Measurements from ENCODE around the gene ZBED1. TPM values are rescaled to one million over a fixed set of nuclear protein-coding genes. Genes with fewer than 3 reads are reported as not detected.
"Not testable (repeated sequence)": the region's sequence is repeated elsewhere in the genome, so short reads cannot be mapped to it uniquely, and the experiment has no call there.

Gene ZBED1
- polyA plus RNA-seq, 1 donor from 2014 or later = 43.2 TPM

DNA sequence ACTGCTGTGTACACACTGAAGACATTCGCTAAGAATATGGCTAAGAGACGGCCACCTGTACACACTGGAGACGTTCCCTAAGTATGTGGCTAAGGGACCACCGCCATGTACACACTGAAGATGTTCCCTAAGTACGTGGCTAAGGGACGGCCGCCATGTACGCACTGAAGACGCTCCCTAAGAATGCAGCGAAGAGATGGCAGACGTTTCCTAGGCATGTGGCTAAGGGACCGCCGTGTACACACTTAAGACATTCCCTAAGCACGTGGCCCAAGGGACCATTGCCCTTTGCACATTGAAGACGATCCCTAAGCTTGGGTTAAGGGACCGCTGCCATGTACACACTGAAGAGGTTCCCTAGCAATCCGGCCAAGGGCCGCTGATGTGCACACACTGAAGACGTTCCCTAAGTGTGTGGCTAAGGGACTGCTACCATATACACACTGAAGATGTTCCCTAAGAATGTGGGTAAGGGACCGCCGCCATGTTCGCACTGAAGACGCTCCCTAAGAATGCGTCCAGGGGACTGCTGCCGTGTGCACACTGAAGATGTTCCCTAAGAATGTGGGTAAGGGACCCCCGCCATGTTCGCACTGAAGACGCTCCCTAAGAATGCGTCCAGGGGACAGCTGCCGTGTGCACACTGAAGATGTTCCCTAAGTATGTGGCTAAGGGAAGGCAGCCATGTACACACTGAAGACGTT, 36.7 kb downstream of the ZBED1 start:
- Histone ChIP-seq H4K20me1 (ENCODE audit: insufficient read depth) (no peaks in the 10 kb centered on the region), H3K9me3 (ENCODE audit: low read length) (no peaks in the 10 kb centered on the region), H3K4me2 (ENCODE audit: low read length) (no peak overlapping the region), H3K27me3 (ENCODE audit: insufficient read depth, low read depth, low read length) (no peaks in the 10 kb centered on the region), H3K9ac (ENCODE audit: low read length) (no peak overlapping the region), H3K4me3 (ENCODE audit: low read length) (no peak overlapping the region), H3K36me3 (ENCODE audit: insufficient read depth, low read length) (peaks cover 4% of the 10 kb centered on the region), H3K27ac (ENCODE audit: low read length) (no peak overlapping the region), H3K79me2 (replicated peaks; ENCODE audit: insufficient read depth, low read length) (no peaks in the 10 kb centered on the region), H3K9me2 (ENCODE audit: insufficient read depth, low read length) (no peaks in the 10 kb centered on the region), H3F3A (ENCODE audit: insufficient read depth, low read length, poor library complexity, severe bottlenecking) (no peaks in the 10 kb centered on the region), H2AFZ (ENCODE audit: low read depth, low read length) (no peak overlapping the region)
- TF ChIP-seq TAF1 (IDR thresholded peaks at IDR 0.05; ENCODE audit: low read depth) (no peak), EP300 (conservative IDR thresholded peaks at IDR 0.05; ENCODE audit: poor library complexity, severe bottlenecking) (no peak), MXI1 (conservative IDR thresholded peaks at IDR 0.05; ENCODE audit: poor library complexity, severe bottlenecking) (no peak), SMC3 (conservative IDR thresholded peaks at IDR 0.05; ENCODE audit: poor library complexity) (no peak)
- TF ChIP-seq, protein P1, sequence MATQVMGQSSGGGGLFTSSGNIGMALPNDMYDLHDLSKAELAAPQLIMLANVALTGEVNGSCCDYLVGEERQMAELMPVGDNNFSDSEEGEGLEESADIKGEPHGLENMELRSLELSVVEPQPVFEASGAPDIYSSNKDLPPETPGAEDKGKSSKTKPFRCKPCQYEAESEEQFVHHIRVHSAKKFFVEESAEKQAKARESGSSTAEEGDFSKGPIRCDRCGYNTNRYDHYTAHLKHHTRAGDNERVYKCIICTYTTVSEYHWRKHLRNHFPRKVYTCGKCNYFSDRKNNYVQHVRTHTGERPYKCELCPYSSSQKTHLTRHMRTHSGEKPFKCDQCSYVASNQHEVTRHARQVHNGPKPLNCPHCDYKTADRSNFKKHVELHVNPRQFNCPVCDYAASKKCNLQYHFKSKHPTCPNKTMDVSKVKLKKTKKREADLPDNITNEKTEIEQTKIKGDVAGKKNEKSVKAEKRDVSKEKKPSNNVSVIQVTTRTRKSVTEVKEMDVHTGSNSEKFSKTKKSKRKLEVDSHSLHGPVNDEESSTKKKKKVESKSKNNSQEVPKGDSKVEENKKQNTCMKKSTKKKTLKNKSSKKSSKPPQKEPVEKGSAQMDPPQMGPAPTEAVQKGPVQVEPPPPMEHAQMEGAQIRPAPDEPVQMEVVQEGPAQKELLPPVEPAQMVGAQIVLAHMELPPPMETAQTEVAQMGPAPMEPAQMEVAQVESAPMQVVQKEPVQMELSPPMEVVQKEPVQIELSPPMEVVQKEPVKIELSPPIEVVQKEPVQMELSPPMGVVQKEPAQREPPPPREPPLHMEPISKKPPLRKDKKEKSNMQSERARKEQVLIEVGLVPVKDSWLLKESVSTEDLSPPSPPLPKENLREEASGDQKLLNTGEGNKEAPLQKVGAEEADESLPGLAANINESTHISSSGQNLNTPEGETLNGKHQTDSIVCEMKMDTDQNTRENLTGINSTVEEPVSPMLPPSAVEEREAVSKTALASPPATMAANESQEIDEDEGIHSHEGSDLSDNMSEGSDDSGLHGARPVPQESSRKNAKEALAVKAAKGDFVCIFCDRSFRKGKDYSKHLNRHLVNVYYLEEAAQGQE (IDR thresholded peaks at IDR 0.05; ENCODE audit: borderline replicate concordance) = no peak

DNA sequence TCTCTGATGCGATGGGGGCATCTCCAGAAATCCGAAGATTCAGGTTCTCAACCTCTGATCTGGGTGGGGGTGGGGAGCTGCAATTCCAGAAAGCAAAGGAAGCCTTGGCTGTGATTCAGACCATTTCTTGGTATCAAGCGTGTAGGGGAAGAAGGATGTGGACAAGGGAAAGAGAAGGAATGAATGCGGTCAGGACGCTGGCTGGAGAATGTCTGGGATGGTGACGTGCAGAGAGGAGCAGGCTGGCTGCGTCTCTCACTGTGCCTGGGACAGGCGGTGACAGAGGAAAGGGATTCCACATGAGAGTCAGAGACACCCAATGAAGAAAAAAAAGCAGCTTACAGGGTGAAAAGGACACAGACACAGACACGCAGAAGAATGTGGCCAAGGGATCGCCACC, 37.3 kb downstream of the ZBED1 start:
- H3K4me2 ChIP-seq (ENCODE audit: low read length); H2AFZ ChIP-seq (ENCODE audit: low read depth, low read length); H3K4me3 ChIP-seq (ENCODE audit: low read length); H4K20me1 ChIP-seq (ENCODE audit: insufficient read depth); H3K36me3 ChIP-seq (ENCODE audit: insufficient read depth, low read length); H3K27me3 ChIP-seq (ENCODE audit: insufficient read depth, low read depth, low read length); H3K27ac ChIP-seq (ENCODE audit: low read length); H3K79me2 ChIP-seq (replicated peaks; ENCODE audit: insufficient read depth, low read length); H3K9ac ChIP-seq (ENCODE audit: low read length); H3K9me2 ChIP-seq (ENCODE audit: insufficient read depth, low read length); H3F3A ChIP-seq (ENCODE audit: insufficient read depth, low read length, poor library complexity, severe bottlenecking); H3K9me3 ChIP-seq (ENCODE audit: low read length): not testable (repeated sequence)

DNA sequence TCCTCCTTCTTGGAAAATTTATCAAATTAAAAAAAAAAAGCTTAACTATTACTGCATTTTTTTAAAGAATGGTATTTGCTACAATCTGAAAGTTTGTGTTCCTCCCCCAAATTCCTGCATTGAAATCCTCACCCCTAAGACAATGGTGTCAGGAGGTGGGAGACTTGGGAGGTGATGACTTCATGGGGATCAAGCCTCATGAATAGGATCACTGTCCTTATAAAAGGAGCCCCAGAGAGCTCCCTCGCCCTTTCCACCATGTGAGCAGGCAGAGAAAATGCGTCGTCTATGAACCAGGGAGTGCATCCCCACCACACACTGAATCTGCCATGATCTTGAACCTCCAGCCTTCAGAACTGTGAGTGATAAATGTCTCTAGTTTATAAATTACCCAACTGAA, 38.0 kb downstream of the ZBED1 start:
- Histone ChIP-seq H3K4me3 (ENCODE audit: low read length) (no peak overlapping the region), H2AFZ (ENCODE audit: low read depth, low read length) (no peak overlapping the region), H3K27ac (ENCODE audit: low read length) (no peak overlapping the region), H3K9me3 (ENCODE audit: low read length) (peaks cover 6% of the 10 kb centered on the region), H3K9ac (ENCODE audit: low read length) (no peak overlapping the region), H3K4me2 (ENCODE audit: low read length) (no peak overlapping the region), H3K27me3 (ENCODE audit: insufficient read depth, low read depth, low read length) (no peaks in the 10 kb centered on the region), H3K9me2 (ENCODE audit: insufficient read depth, low read length) (no peaks in the 10 kb centered on the region), H3K79me2 (replicated peaks; ENCODE audit: insufficient read depth, low read length) (no peaks in the 10 kb centered on the region), H3K36me3 (ENCODE audit: insufficient read depth, low read length) (peaks cover 4% of the 10 kb centered on the region), H4K20me1 (ENCODE audit: insufficient read depth) (no peaks in the 10 kb centered on the region), H3F3A (ENCODE audit: insufficient read depth, low read length, poor library complexity, severe bottlenecking) (no peaks in the 10 kb centered on the region)
- no peak for TF ChIP-seq EZH2 (IDR thresholded peaks at IDR 0.05; ENCODE audit: borderline replicate concordance, insufficient read depth, low read length, poor library complexity, severe bottlenecking)
- TF ChIP-seq POLR2AphosphoS5 (IDR thresholded peaks at IDR 0.05) = no peak
- TF ChIP-seq, protein P1 (IDR thresholded peaks at IDR 0.05; ENCODE audit: borderline replicate concordance) = no peak
- no peak for TF ChIP-seq SMC3 (conservative IDR thresholded peaks at IDR 0.05; ENCODE audit: poor library complexity)
- TF ChIP-seq MXI1 (conservative IDR thresholded peaks at IDR 0.05; ENCODE audit: poor library complexity, severe bottlenecking) = no peak
- TF ChIP-seq EP300 (conservative IDR thresholded peaks at IDR 0.05; ENCODE audit: poor library complexity, severe bottlenecking) = no peak
- no peak for TF ChIP-seq TAF1 (IDR thresholded peaks at IDR 0.05; ENCODE audit: low read depth)
- TF ChIP-seq RAD21 (conservative IDR thresholded peaks at IDR 0.05) = no peak
- TF ChIP-seq, protein P2, sequence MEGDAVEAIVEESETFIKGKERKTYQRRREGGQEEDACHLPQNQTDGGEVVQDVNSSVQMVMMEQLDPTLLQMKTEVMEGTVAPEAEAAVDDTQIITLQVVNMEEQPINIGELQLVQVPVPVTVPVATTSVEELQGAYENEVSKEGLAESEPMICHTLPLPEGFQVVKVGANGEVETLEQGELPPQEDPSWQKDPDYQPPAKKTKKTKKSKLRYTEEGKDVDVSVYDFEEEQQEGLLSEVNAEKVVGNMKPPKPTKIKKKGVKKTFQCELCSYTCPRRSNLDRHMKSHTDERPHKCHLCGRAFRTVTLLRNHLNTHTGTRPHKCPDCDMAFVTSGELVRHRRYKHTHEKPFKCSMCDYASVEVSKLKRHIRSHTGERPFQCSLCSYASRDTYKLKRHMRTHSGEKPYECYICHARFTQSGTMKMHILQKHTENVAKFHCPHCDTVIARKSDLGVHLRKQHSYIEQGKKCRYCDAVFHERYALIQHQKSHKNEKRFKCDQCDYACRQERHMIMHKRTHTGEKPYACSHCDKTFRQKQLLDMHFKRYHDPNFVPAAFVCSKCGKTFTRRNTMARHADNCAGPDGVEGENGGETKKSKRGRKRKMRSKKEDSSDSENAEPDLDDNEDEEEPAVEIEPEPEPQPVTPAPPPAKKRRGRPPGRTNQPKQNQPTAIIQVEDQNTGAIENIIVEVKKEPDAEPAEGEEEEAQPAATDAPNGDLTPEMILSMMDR (IDR thresholded peaks at IDR 0.05; ENCODE audit: poor library complexity, severe bottlenecking) = no peak

All from neural cell (in vitro differentiated cells).